K562 (cell line): ENCODE measurements around the gene MAB21L4. TPM values are rescaled to one million over a fixed set of nuclear protein-coding genes. Genes with fewer than 3 reads are reported as not detected.

Experiments
- ATAC-seq: fragments of 200-7000 bp; cut with Tn5 transposase; 3 replicates; pipeline ENCODE4 v1.9.1; 2020; ENCODE audit warnings: moderate library complexity
- BruUV-seq: library from RNA; stranded (reverse); fragments of 400-500 nt; replicated peaks from 2 replicates; lab custom pipeline; 2021; lab: Mats Ljungman, UMichigan
- CTCF ChIA-PET: fragments of 300-600 bp; formaldehyde crosslinking; extraction: SDS; loops from one replicate; lab custom pipeline; 2021; ENCODE audit warnings: low intra/inter-chr PET ratio; lab: Yijun Ruan, JAX
- POLR2A ChIA-PET: fragments of 300-600, 350-650 bp; sonication (Branson Sonifier 250); formaldehyde crosslinking; extraction: SDS; loops from one replicate; lab custom pipeline; 2021; ENCODE audit warnings: antibody characterized with exemption, inconsistent platforms; lab: Yijun Ruan, JAX
- DNase-seq, 4 experiments: peaks; one replicate each; pipeline versions ENCODE4 v3.0.0 to v3.0.0-alpha.2; 2011 to 2018; ENCODE audit warnings: low spot score in 3 of 4, mixed read lengths in 3 of 4; ENCODE audit errors: extremely low read depth in 1 of 4
- FAIRE-seq: peaks from 2 replicates; lab custom pipeline; 2011; peaks lifted over from hg19 to GRCh38; lab: Jason Lieb, UNC
- H2AFZ ChIP-seq: 2 replicates; pipeline ENCODE4 v1.6.0; 2011; ENCODE audit warnings: low read depth, low read length, control low read depth, inconsistent platforms
- H3K27ac ChIP-seq: fragments of 200-600 bp; 3 replicates; pipeline ENCODE4 v1.8.0; 2011; ENCODE audit warnings: low read depth, mild to moderate bottlenecking, control low read depth, inconsistent platforms, low read length, moderate library complexity, mixed read lengths; ENCODE audit errors: extremely low read depth
- H3K27me3 ChIP-seq, 2 experiments: fragments of 300-600 bp in 1 of 2; 2 replicates in 1 of 2; 3 replicates in 1 of 2; pipeline versions ENCODE4 v1.6.0 to v1.8.0; 2011; ENCODE audit warnings: inconsistent platforms in 2 of 2, low read length in 2 of 2, mild to moderate bottlenecking in 1 of 2, mixed read lengths in 1 of 2, moderate library complexity in 1 of 2; ENCODE audit not compliant: control insufficient read depth in 2 of 2, insufficient read depth in 2 of 2
- H3K36me3 ChIP-seq: fragments of 300-600 bp; 3 replicates; pipeline ENCODE4 v1.8.0; 2011; ENCODE audit warnings: mild to moderate bottlenecking, low read length, inconsistent platforms; ENCODE audit not compliant: control insufficient read depth, insufficient read depth
- H3K4me1 ChIP-seq, 2 experiments: fragments of 200-600 bp in 1 of 2; replicated peaks in 1 of 2; 2 replicates in 1 of 2; 3 replicates in 1 of 2; pipeline versions ENCODE4 v1.5.1 to v1.8.0; 2011; ENCODE audit warnings: inconsistent platforms in 2 of 2, low read length in 2 of 2, mild to moderate bottlenecking in 1 of 2, mixed read lengths in 1 of 2, moderate library complexity in 1 of 2; ENCODE audit not compliant: control insufficient read depth in 2 of 2, insufficient read depth in 2 of 2
- H3K4me2 ChIP-seq: 2 replicates; pipeline ENCODE4 v1.6.1; 2011; ENCODE audit warnings: low read length, control low read depth, inconsistent platforms, mixed read lengths; ENCODE audit not compliant: insufficient read depth
- H3K4me3 ChIP-seq: fragments of 200-600 bp; sonication (generic), shearing (Covaris generic); 2 replicates; pipeline ENCODE4 v1.5.1; 2016; ENCODE audit warnings: control low read depth, inconsistent platforms
- H3K79me2 ChIP-seq: fragments of 200-600 bp; 3 replicates; pipeline ENCODE4 v1.8.0; 2011; ENCODE audit warnings: low read length, inconsistent platforms; ENCODE audit not compliant: control insufficient read depth, insufficient read depth
- H3K9ac ChIP-seq, 2 experiments: 2 replicates each; pipeline versions ENCODE4 v1.6.0 to v1.6.1; 2011; ENCODE audit warnings: low read depth in 2 of 2, low read length in 2 of 2, control low read depth in 1 of 2, inconsistent platforms in 1 of 2, mild to moderate bottlenecking in 1 of 2, mixed read lengths in 1 of 2; ENCODE audit not compliant: insufficient read depth in 1 of 2
- H3K9me1 ChIP-seq: one replicate; pipeline ENCODE4 v1.6.0; 2011; ENCODE audit warnings: inconsistent platforms, mild to moderate bottlenecking, low read length, moderate library complexity; ENCODE audit not compliant: control insufficient read depth, insufficient read depth
- H3K9me3 ChIP-seq: replicated peaks from 2 replicates; pipeline ENCODE4 v1.5.1; 2011; ENCODE audit warnings: low read depth, low read length, inconsistent platforms; ENCODE audit not compliant: control insufficient read depth, insufficient read depth
- H4K20me1 ChIP-seq: replicated peaks from 2 replicates; pipeline ENCODE4 v1.6.1; 2011; ENCODE audit warnings: low read length, inconsistent platforms, mixed read lengths; ENCODE audit not compliant: control insufficient read depth, insufficient read depth
- SAFB ChIP-seq: fragments of 200-400 bp; formaldehyde crosslinking; IDR thresholded peaks from 2 replicates; pipeline ENCODE4 v1.6.1; 2017; ENCODE audit warnings: low read depth, low read length, borderline replicate concordance
- ZFP91 ChIP-seq: sonication (generic); formaldehyde crosslinking; IDR thresholded peaks from 2 replicates; pipeline ENCODE4 v1.8.0; 2022; ENCODE audit warnings: mild to moderate bottlenecking, missing genetic modification reagents
- WGBS: fragments of 100-300 bp; shearing (Covaris generic); methylation state at CpG from one replicate; pipeline ENCODE4 v1.1.6; 2016; ENCODE audit warnings: low coverage, mixed read lengths; ENCODE audit not compliant: insufficient coverage; ENCODE audit errors: missing lambda C conversion rate; 5-methylcytosine and 5-hydroxymethylcytosine counted together
- in situ Hi-C: fragments of 300-500 bp; cut with MboI; formaldehyde crosslinking; loops from 4 replicates; pipeline ENCODE4 v1.15.0; 2018; ENCODE audit warnings: inconsistent platforms, mixed read lengths
- intact Hi-C: fragments of 100-400 bp; cut with micrococcal nuclease; formaldehyde crosslinking; loops from 2 replicates; pipeline ENCODE4 v1.14.2; 2022
- polyA plus RNA-seq, 8 experiments: library from polyadenylated mRNA; depleted of rRNA in 4 of 8; stranded (reverse) in 5 of 8; unstranded in 3 of 8; fragments of >200 nt; fragmentation: Nextera tagmentation in 2 of 8; fragmentation: Illumina TruSeq in 1 of 8; extraction: Ambion mirVana in 2 of 8; extraction: Trizol in 1 of 8; gene quantifications; 2 replicates each; pipeline versions ENCODE4 v1.2.1 to v1.2.3, GENCODE V29; 2011 to 2014; ENCODE audit warnings: inconsistent platforms in 1 of 8, missing spikeins in 1 of 8
- total RNA-seq, 7 experiments: library from RNA; depleted of rRNA in 6 of 7; stranded (reverse); fragments of >200 nt in 6 of 7; fragmentation: Illumina TruSeq in 2 of 7; extraction: Trizol in 2 of 7; gene quantifications; 2 replicates each; pipeline versions ENCODE4 v1.2.1 to v1.2.3, GENCODE V29; 2011 to 2021; ENCODE audit warnings: low replicate concordance in 1 of 7

The MAB21L4 gene
- total and polyA plus RNA-seq, 9 of the 15 experiments (the other 6 are each of a cell fraction or from before 2014, with no cell fraction given), result 0.03 TPM; not detected in 8

- H3K9ac ChIP-seq, result no peak overlapping the region
- no peak for TF ChIP-seq SAFB
- TF ChIP-seq ZFP91 (CRISPR knock-in tag), result no peak
- TF ChIP-seq, all 486 proteins: peak for 0
- in situ Hi-C loops (no loop called here), intact Hi-C loops (no loop called here)
- no peaks in the 10 kb centered on the region for H3K9me3 ChIP-seq
- no peak overlapping the region for H3K27ac ChIP-seq
- no peak overlapping the region for H3K4me3 ChIP-seq
- no peak overlapping the region for H3K4me2 ChIP-seq
- DNase-seq, result no peak
- WGBS, result 0% methylated on average over 5 of the region's 18 CpGs
- H3K79me2 ChIP-seq, result no peaks in the 10 kb centered on the region
- BruUV-seq, result no TSS peak
- no peaks in the 10 kb centered on the region for H3K9me1 ChIP-seq
- POLR2A ChIA-PET, result no interaction called here
- no peak for FAIRE-seq
- no peaks in the 10 kb centered on the region for H4K20me1 ChIP-seq
- CTCF ChIA-PET, result no interaction called here
- no peaks in the 10 kb centered on the region for H3K36me3 ChIP-seq
- H3K4me1 ChIP-seq, result no peaks in the 10 kb centered on the region; a peak in 2 of 5 replicates
- H3K27me3 ChIP-seq, result peaks cover 0 to 38% of the 10 kb centered on the region in 2 experiments; a peak in 2 of 5 replicates
- no peak for ATAC-seq
- H2AFZ ChIP-seq, result no peak overlapping the region
Observed at GRCh38 chr2:240878341-240878936, 17.5 kb downstream of the MAB21L4 start.
